BJ (cell line): Measurements from ENCODE around the gene MYD88. TPM values are rescaled to one million over a fixed set of nuclear protein-coding genes. Genes with fewer than 3 reads are reported as not detected.

Experiments
- CTCF ChIA-PET: fragments of 350-600 bp; formaldehyde crosslinking; extraction: SDS; loops from one replicate; lab custom pipeline; 2021; ENCODE audit warnings: antibody characterized with exemption, inconsistent platforms; lab: Yijun Ruan, JAX
- POLR2A ChIA-PET: fragments of 300-600 bp; sonication (Branson Sonifier 250); formaldehyde crosslinking; extraction: SDS; loops from one replicate; lab custom pipeline; 2021; ENCODE audit warnings: antibody characterized with exemption; lab: Charles Lee
- DNase-seq: peaks from one replicate; pipeline ENCODE4 v3.0.0-alpha.2; 2011; ENCODE audit warnings: low read depth
- H3K27me3 ChIP-seq: 2 replicates; pipeline ENCODE4 v1.6.0; 2011; ENCODE audit warnings: low read length; ENCODE audit not compliant: control insufficient read depth, insufficient read depth
- H3K36me3 ChIP-seq: 2 replicates; pipeline ENCODE4 v1.5.1; 2011; ENCODE audit warnings: low read length; ENCODE audit not compliant: control insufficient read depth, insufficient read depth
- H3K4me3 ChIP-seq: 2 replicates; pipeline ENCODE4 v1.5.1; 2011; ENCODE audit warnings: low read depth, mild to moderate bottlenecking, control low read depth, low read length
- CTCF ChIP-seq: IDR thresholded peaks from 2 replicates; pipeline ENCODE4 v1.5.1; 2011; ENCODE audit warnings: low read depth, mild to moderate bottlenecking, control low read depth, inconsistent platforms, low read length, moderate library complexity; ENCODE audit not compliant: insufficient read depth
- polyA plus RNA-seq: library from polyadenylated mRNA; depleted of rRNA; stranded (reverse); fragments of >200 nt; gene quantifications from 2 replicates; pipeline ENCODE4 v1.2.3, GENCODE V29; 2011

MYD88 gene
- polyA plus RNA-seq, 1 experiment: 45.6 TPM

GRCh38 chr3:38125305-38126120 lies 12.9 kb upstream of the MYD88 start:
- CTCF ChIA-PET: no interaction called here
- POLR2A ChIA-PET: no interaction called here
- peaks cover 50% of the 10 kb centered on the region for H3K36me3 ChIP-seq

GRCh38 chr3:38126121-38126892 lies 12.2 kb upstream of the MYD88 start:
- POLR2A ChIA-PET: no interaction called here
- no peaks in the 10 kb centered on the region for H3K27me3 ChIP-seq
- H3K4me3 ChIP-seq: no peak overlapping the region
- CTCF ChIA-PET: no interaction called here
- no peak for TF ChIP-seq CTCF
- H3K36me3 ChIP-seq: peaks cover 54% of the 10 kb centered on the region
- no peak for DNase-seq

More at GRCh38 chr3:38125305-38126120, 12.9 kb upstream of the MYD88 start:
- no peak for DNase-seq
- TF ChIP-seq CTCF: no peak
- Histone ChIP-seq H3K4me3 (no peak overlapping the region), H3K27me3 (no peaks in the 10 kb centered on the region)

- CTCF ChIA-PET: interaction anchor here (0.9 to 5.5 kb wide), 2 partner anchors 10 to 170 kb away, joined by 4 to 39 read pairs; no protein-coding TSS in a partner anchor
Measured at GRCh38 chr3:38127611-38128302, 10.7 kb upstream of the MYD88 start.

GRCh38 chr3:38128303-38128655 lies 10.2 kb upstream of the MYD88 start:
- CTCF ChIA-PET: interaction anchor here (0.9 to 5.5 kb wide), 2 partner anchors 10 to 170 kb away, joined by 4 to 39 read pairs; no protein-coding TSS in a partner anchor
- Histone ChIP-seq H3K4me3 (no peak overlapping the region), H3K27me3 (no peaks in the 10 kb centered on the region), H3K36me3 (peaks cover 58% of the 10 kb centered on the region)
- POLR2A ChIA-PET: no interaction called here
- TF ChIP-seq CTCF: no peak
- no peak for DNase-seq

More at GRCh38 chr3:38127611-38128302, 10.7 kb upstream of the MYD88 start:
- Histone ChIP-seq H3K36me3 (peaks cover 62% of the 10 kb centered on the region), H3K27me3 (no peaks in the 10 kb centered on the region), H3K4me3 (no peak overlapping the region)
- POLR2A ChIA-PET: no interaction called here
- TF ChIP-seq CTCF: no peak
- no peak for DNase-seq
